ENCODE results near the gene GNB5. TPM values are rescaled to one million over a fixed set of nuclear protein-coding genes. Genes with fewer than 3 reads are reported as not detected.

GNB5 gene
- total RNA-seq, 1 experiment from 2014 or later: 26.0 TPM

- Histone ChIP-seq H3K4me2 (no peak overlapping the region), H3K36me3 (ENCODE audit: low read depth) (no peaks in the 10 kb centered on the region), H2AFZ (no peak overlapping the region), H3K79me2 (ENCODE audit: low read depth) (no peaks in the 10 kb centered on the region), H3K4me1 (replicated peaks; ENCODE audit: insufficient read depth) (no peaks in the 10 kb centered on the region), H3K4me3 (no peak overlapping the region), H3F3A (ENCODE audit: insufficient read depth, low read depth) (no peaks in the 10 kb centered on the region), H3K9me2 (ENCODE audit: insufficient read depth) (no peaks in the 10 kb centered on the region), H3K27ac (no peak overlapping the region), H4K20me1 (ENCODE audit: insufficient read depth) (no peaks in the 10 kb centered on the region), H3K9me3 (ENCODE audit: insufficient read depth, low read depth) (peaks cover 6% of the 10 kb centered on the region; the same call in 1 of the 2 replicates), H3K27me3 (ENCODE audit: insufficient read depth, low read depth) (no peaks in the 10 kb centered on the region)
- no TSS peak for BruUV-seq (replicated peaks)
- ChIA-PET CTCF (no interaction called here), POLR2A (ENCODE audit: unreplicated experiment) (no interaction called here)
- TF ChIP-seq CTCF (conservative IDR thresholded peaks at IDR 0.05): no peak
- TF ChIP-seq EZH2 (IDR thresholded peaks at IDR 0.05; ENCODE audit: low read depth): no peak
- intact Hi-C loops (cut with micrococcal nuclease; ENCODE audit: unreplicated experiment): no loop called here
- DNase-seq: no peak
Observed at GRCh38 chr15:52082197-52083036, 108.8 kb downstream of the GNB5 start.

- intact Hi-C loops (cut with micrococcal nuclease; ENCODE audit: unreplicated experiment): no loop called here
- Histone ChIP-seq H3F3A (ENCODE audit: insufficient read depth, low read depth) (no peaks in the 10 kb centered on the region), H3K79me2 (ENCODE audit: low read depth) (no peaks in the 10 kb centered on the region), H3K4me2 (no peak overlapping the region), H3K4me1 (replicated peaks; ENCODE audit: insufficient read depth) (peaks cover 9% of the 10 kb centered on the region; the same call in 1 of the 2 replicates), H3K9me3 (ENCODE audit: insufficient read depth, low read depth) (no peaks in the 10 kb centered on the region), H3K4me3 (no peak overlapping the region), H3K27me3 (ENCODE audit: insufficient read depth, low read depth) (no peaks in the 10 kb centered on the region), H3K27ac (no peak overlapping the region), H4K20me1 (ENCODE audit: insufficient read depth) (no peaks in the 10 kb centered on the region), H3K36me3 (ENCODE audit: low read depth) (no peaks in the 10 kb centered on the region), H2AFZ (no peak overlapping the region), H3K9me2 (ENCODE audit: insufficient read depth) (no peaks in the 10 kb centered on the region)
- TF ChIP-seq CTCF (conservative IDR thresholded peaks at IDR 0.05): no peak
- no peak for TF ChIP-seq EZH2 (IDR thresholded peaks at IDR 0.05; ENCODE audit: low read depth)
- BruUV-seq (replicated peaks): no TSS peak
- POLR2A ChIA-PET (ENCODE audit: unreplicated experiment): no interaction called here
- DNase-seq: no peak
- CTCF ChIA-PET: no interaction called here
Observed at GRCh38 chr15:52080706-52081392, 110.3 kb downstream of the GNB5 start.

DNA sequence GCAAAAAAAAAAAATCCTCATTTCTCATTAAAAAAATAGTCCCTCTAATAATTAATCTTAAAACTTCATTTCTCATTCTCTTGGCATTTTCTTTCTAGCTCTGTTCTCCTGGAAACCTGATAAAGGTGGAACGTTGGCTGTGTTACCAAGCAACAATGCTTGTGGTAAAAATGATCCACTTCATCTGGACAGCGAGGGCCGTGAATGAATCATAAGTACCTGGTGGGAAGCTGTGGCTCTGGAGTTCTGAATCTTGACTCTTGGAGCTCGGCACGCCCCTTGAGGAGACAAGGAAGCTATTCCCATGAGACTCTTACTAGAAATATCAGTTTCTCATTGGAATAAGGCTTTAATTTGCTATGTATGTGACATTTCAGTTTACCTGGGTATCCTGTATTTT lies 111.2 kb downstream of the GNB5 start:
- Histone ChIP-seq H3K9me3 (ENCODE audit: insufficient read depth, low read depth) (no peaks in the 10 kb centered on the region), H3K4me1 (replicated peaks; ENCODE audit: insufficient read depth) (peaks cover 9% of the 10 kb centered on the region; the same call in 1 of the 2 replicates), H4K20me1 (ENCODE audit: insufficient read depth) (no peaks in the 10 kb centered on the region), H3K4me2 (no peak overlapping the region), H3K9me2 (ENCODE audit: insufficient read depth) (no peaks in the 10 kb centered on the region), H3K27ac (no peak overlapping the region), H3K36me3 (ENCODE audit: low read depth) (no peaks in the 10 kb centered on the region), H2AFZ (no peak overlapping the region), H3F3A (ENCODE audit: insufficient read depth, low read depth) (no peaks in the 10 kb centered on the region), H3K4me3 (no peak overlapping the region), H3K27me3 (ENCODE audit: insufficient read depth, low read depth) (no peaks in the 10 kb centered on the region), H3K79me2 (ENCODE audit: low read depth) (no peaks in the 10 kb centered on the region)
- ChIA-PET CTCF (interaction anchor here (0.6 to 0.8 kb wide), 2 partner anchors 25 to 59 kb away, joined by 4 to 5 read pairs; no protein-coding TSS in a partner anchor), POLR2A (ENCODE audit: unreplicated experiment) (interaction anchor here (0.6 kb wide), 1 partner anchor 235 kb away, joined by 16 read pairs; no protein-coding TSS in a partner anchor)
- DNase-seq: peak; percentile 63 to 73
- BruUV-seq (replicated peaks): no TSS peak
- intact Hi-C loops (cut with micrococcal nuclease; ENCODE audit: unreplicated experiment): no loop called here
- no peak for TF ChIP-seq CTCF (conservative IDR thresholded peaks at IDR 0.05)
- no peak for TF ChIP-seq EZH2 (IDR thresholded peaks at IDR 0.05; ENCODE audit: low read depth)
